ENCODE data around the gene ITPRID2. TPM values are rescaled to one million over a fixed set of nuclear protein-coding genes. Genes with fewer than 3 reads are reported as not detected.

Gene ITPRID2
- total RNA-seq, 4 donors from 2014 or later, result 69.3 to 175 (median 123) TPM

DNA sequence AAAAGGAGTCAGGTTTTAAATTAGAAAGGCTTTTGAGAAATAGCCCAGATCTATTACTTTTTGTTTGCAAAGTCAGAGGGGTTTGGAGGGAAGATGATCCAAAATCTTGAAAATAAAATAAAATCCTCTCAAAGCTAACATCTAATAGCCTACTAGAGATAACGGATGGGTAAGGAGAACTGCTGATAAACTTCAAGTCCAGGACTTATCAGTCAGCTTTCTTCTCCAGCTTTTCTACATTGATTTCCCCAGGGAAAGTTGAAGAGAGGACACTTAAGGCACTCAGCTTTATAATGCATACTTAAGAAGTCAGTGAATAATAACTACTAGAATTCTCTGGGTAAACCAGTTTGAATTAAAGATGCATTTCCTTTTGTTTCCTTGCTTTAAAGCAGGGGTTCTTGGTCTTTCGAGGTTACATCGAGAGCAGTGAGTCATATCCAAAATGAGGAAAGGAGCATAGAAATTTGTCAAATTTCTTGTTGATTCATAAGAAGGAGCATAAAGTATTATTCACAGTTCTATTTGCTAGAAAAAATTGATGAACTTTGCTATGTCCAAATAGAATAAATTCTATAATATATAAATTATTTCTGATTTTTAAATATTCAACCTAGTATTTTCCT is 43.2 kb upstream of the ITPRID2 start:
- Histone ChIP-seq H3K4me3 (no peak overlapping the region), H3K27ac (no peak overlapping the region), H3K27me3 (no peaks in the 10 kb centered on the region), H3K9me3 (no peaks in the 10 kb centered on the region), H3K36me3 (no peaks in the 10 kb centered on the region), H3K4me1 (no peaks in the 10 kb centered on the region)
- TF ChIP-seq, protein P1, sequence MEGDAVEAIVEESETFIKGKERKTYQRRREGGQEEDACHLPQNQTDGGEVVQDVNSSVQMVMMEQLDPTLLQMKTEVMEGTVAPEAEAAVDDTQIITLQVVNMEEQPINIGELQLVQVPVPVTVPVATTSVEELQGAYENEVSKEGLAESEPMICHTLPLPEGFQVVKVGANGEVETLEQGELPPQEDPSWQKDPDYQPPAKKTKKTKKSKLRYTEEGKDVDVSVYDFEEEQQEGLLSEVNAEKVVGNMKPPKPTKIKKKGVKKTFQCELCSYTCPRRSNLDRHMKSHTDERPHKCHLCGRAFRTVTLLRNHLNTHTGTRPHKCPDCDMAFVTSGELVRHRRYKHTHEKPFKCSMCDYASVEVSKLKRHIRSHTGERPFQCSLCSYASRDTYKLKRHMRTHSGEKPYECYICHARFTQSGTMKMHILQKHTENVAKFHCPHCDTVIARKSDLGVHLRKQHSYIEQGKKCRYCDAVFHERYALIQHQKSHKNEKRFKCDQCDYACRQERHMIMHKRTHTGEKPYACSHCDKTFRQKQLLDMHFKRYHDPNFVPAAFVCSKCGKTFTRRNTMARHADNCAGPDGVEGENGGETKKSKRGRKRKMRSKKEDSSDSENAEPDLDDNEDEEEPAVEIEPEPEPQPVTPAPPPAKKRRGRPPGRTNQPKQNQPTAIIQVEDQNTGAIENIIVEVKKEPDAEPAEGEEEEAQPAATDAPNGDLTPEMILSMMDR (IDR thresholded peaks at IDR 0.05), result no peak
- TF ChIP-seq POLR2A (IDR thresholded peaks at IDR 0.05), result no peak
- no peak for DNase-seq

GRCh38 chr2:181849601-181850000 is 41.9 kb upstream of the ITPRID2 start:
- H3K27me3 ChIP-seq, result no peaks in the 10 kb centered on the region
- H3K4me3 ChIP-seq, result no peak overlapping the region
- no peaks in the 10 kb centered on the region for H3K9me3 ChIP-seq
- no peaks in the 10 kb centered on the region for H3K36me3 ChIP-seq
- no peak for TF ChIP-seq POLR2A (IDR thresholded peaks at IDR 0.05)
- TF ChIP-seq, protein P1 (IDR thresholded peaks at IDR 0.05), result no peak
- H3K27ac ChIP-seq, result no peak overlapping the region
- no peaks in the 10 kb centered on the region for H3K4me1 ChIP-seq
- DNase-seq, result no peak

DNA sequence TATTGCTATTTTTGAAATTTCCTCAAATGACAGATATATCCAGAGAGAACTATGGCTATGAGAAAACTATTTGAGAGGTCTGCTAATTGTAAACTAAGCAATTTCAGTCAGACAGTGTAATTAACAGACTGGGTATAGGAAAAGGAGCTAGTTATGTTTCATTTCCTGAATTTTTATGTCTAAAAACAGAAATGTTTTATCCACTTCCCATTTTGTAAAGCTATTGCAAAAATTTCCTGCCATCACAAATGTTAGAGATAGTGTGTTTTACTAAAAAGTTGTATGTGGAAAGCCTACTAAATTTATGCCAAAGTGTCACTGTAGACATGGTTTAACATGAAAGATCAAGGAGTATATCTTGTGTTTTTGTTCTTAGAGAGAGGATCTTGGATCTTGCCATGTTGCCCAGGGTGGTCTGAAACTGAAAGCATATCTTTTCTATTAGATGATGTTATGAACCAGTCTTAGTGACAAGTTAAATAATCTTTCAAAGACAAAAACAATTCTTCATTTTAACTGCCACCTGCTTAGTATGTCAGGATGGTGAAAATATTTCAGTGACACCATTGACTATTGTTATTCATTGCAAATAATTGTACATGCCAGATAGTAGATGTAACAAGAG is 40.5 kb upstream of the ITPRID2 start:
- Histone ChIP-seq H3K9me3 (no peaks in the 10 kb centered on the region), H3K27ac (no peak overlapping the region), H3K36me3 (no peaks in the 10 kb centered on the region), H3K27me3 (no peaks in the 10 kb centered on the region), H3K4me1 (no peaks in the 10 kb centered on the region), H3K4me3 (no peak overlapping the region)
- TF ChIP-seq POLR2A (IDR thresholded peaks at IDR 0.05), result no peak
- TF ChIP-seq, protein P1 (IDR thresholded peaks at IDR 0.05), result no peak
- DNase-seq, result no peak

- DNase-seq, result no peak
- Histone ChIP-seq H3K9me3 (no peaks in the 10 kb centered on the region), H3K36me3 (no peaks in the 10 kb centered on the region), H3K4me3 (no peak overlapping the region), H3K27me3 (no peaks in the 10 kb centered on the region), H3K27ac (no peak overlapping the region), H3K4me1 (no peaks in the 10 kb centered on the region)
- TF ChIP-seq, protein P1 (IDR thresholded peaks at IDR 0.05), result no peak
- TF ChIP-seq POLR2A (IDR thresholded peaks at IDR 0.05), result no peak
These were observed 39.8 kb upstream of the ITPRID2 start for GRCh38 chr2:181851726-181852125.

DNA sequence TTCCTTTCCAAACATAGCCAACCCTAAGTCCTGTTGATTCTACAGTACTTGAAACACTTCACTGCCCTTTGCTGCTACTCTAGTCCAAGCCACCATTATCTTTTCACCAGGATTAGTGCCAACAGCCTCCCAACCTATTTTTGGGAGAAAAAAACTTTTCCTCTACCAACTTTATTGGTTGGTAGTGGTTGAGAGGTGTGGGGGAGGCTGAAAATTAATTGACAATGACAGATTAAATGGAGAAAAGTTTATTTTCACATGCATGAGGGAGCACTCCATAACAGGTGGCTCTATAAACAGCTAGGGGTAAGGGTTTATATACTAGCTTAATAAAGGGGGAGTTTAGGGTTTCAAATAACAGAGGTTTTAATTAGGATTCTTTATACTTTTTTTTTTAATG is 37.8 kb upstream of the ITPRID2 start:
- H3K9me3 ChIP-seq, result no peaks in the 10 kb centered on the region
- no peak overlapping the region for H3K27ac ChIP-seq
- H3K27me3 ChIP-seq, result no peaks in the 10 kb centered on the region
- no peaks in the 10 kb centered on the region for H3K36me3 ChIP-seq
- DNase-seq, result no peak
- TF ChIP-seq, protein P1 (IDR thresholded peaks at IDR 0.05), result no peak
- TF ChIP-seq POLR2A (IDR thresholded peaks at IDR 0.05), result no peak
- H3K4me1 ChIP-seq, result no peaks in the 10 kb centered on the region
- H3K4me3 ChIP-seq, result no peak overlapping the region
